MM.1S (cell line): ENCODE results near the gene RASGRF2.

Experiments
- DNase-seq: peaks from one replicate; pipeline ENCODE4 v3.0.0-alpha.2; 2015
- H2AFZ ChIP-seq: fragments of 300-600 bp; sonication (generic); 2 replicates; pipeline ENCODE4 v1.6.0; 2016; ENCODE audit warnings: antibody characterized with exemption, low read length
- H3F3A ChIP-seq: fragments of 300-600 bp; sonication (generic); 2 replicates; pipeline ENCODE4 v1.6.1; 2016; ENCODE audit warnings: mild to moderate bottlenecking, antibody characterized with exemption, low read length, moderate library complexity, mixed read lengths; ENCODE audit not compliant: insufficient read depth
- H3K27ac ChIP-seq: fragments of 300-600 bp; sonication (generic); 2 replicates; pipeline ENCODE4 v1.5.1; 2016; ENCODE audit warnings: mild to moderate bottlenecking, low read length
- H3K27me3 ChIP-seq: fragments of 300-600 bp; sonication (generic); replicated peaks from 2 replicates; pipeline ENCODE4 v1.6.0; 2016; ENCODE audit warnings: low read length; ENCODE audit not compliant: insufficient read depth
- H3K36me3 ChIP-seq: fragments of 300-600 bp; sonication (generic); replicated peaks from 2 replicates; pipeline ENCODE4 v1.6.1; 2016; ENCODE audit warnings: mild to moderate bottlenecking, low read length, mixed read lengths; ENCODE audit not compliant: insufficient read depth
- H3K4me1 ChIP-seq: fragments of 300-600 bp; sonication (generic); 2 replicates; pipeline ENCODE4 v1.6.1; 2016; ENCODE audit warnings: low read length, mixed read lengths
- H3K4me2 ChIP-seq: fragments of 300-600 bp; sonication (generic); 2 replicates; pipeline ENCODE4 v1.6.0; 2016; ENCODE audit warnings: low read depth, low read length
- H3K4me3 ChIP-seq: fragments of 300-600 bp; sonication (generic); 2 replicates; pipeline ENCODE4 v1.5.1; 2016; ENCODE audit warnings: low read length, mixed read lengths
- H3K79me2 ChIP-seq: fragments of 300-600 bp; sonication (generic); 2 replicates; pipeline ENCODE4 v1.6.1; 2016; ENCODE audit warnings: mixed run types, low read length, mixed read lengths
- H3K9ac ChIP-seq: fragments of 300-600 bp; sonication (generic); 2 replicates; pipeline ENCODE4 v1.6.1; 2016; ENCODE audit warnings: low read length, mixed read lengths
- H3K9me2 ChIP-seq: fragments of 300-600 bp; sonication (generic); replicated peaks from 2 replicates; pipeline ENCODE4 v1.6.1; 2016; ENCODE audit warnings: mild to moderate bottlenecking, low read length, mixed read lengths; ENCODE audit not compliant: insufficient read depth
- H3K9me3 ChIP-seq: fragments of 300-600 bp; sonication (generic); replicated peaks from 2 replicates; pipeline ENCODE4 v1.6.1; 2016; ENCODE audit warnings: mild to moderate bottlenecking, low read length, mixed read lengths; ENCODE audit not compliant: insufficient read depth
- H4K20me1 ChIP-seq: fragments of 300-600 bp; sonication (generic); 2 replicates; pipeline ENCODE4 v1.6.1; 2016; ENCODE audit warnings: mild to moderate bottlenecking, low read length, moderate library complexity, mixed read lengths; ENCODE audit not compliant: insufficient read depth
- CTCF ChIP-seq: fragments of 300-600 bp; sonication (generic); IDR thresholded peaks from 2 replicates; pipeline ENCODE4 v1.5.1; 2016; ENCODE audit warnings: antibody characterized with exemption, low read length, mixed read lengths
- EZH2 ChIP-seq: fragments of 300-600 bp; sonication (generic); optimal IDR thresholded peaks from 2 replicates; pipeline ENCODE3; 2017; ENCODE audit warnings: low read depth, mild to moderate bottlenecking, antibody characterized with exemption, low read length, mixed read lengths
- EZH2phosphoT487 ChIP-seq: fragments of 300-600 bp; sonication (generic); IDR thresholded peaks from 2 replicates; pipeline ENCODE4 v1.6.1; 2018; ENCODE audit warnings: antibody characterized with exemption, low read length

The RASGRF2 gene

GRCh38 chr5:81235287-81236072 is 275.3 kb downstream of the RASGRF2 start:
- H3K9me3 ChIP-seq = no peaks in the 10 kb centered on the region
- H3K27me3 ChIP-seq = no peaks in the 10 kb centered on the region
- no peak for DNase-seq
- no peaks in the 10 kb centered on the region for H4K20me1 ChIP-seq
- no peak for TF ChIP-seq EZH2
- TF ChIP-seq EZH2phosphoT487 = no peak
- no peak for TF ChIP-seq CTCF
- no peak overlapping the region for H3K4me2 ChIP-seq
- no peaks in the 10 kb centered on the region for H3K36me3 ChIP-seq
- no peaks in the 10 kb centered on the region for H3F3A ChIP-seq
- H3K9me2 ChIP-seq = no peaks in the 10 kb centered on the region
- H3K4me1 ChIP-seq = no peaks in the 10 kb centered on the region
- no peaks in the 10 kb centered on the region for H3K79me2 ChIP-seq
- H3K9ac ChIP-seq = no peak overlapping the region
- no peak overlapping the region for H3K4me3 ChIP-seq
- H3K27ac ChIP-seq = no peak overlapping the region
- H2AFZ ChIP-seq = no peak overlapping the region

- no peak overlapping the region for H3K9ac ChIP-seq
- H3K9me2 ChIP-seq = no peaks in the 10 kb centered on the region
- no peaks in the 10 kb centered on the region for H3K27me3 ChIP-seq
- no peaks in the 10 kb centered on the region for H3K4me1 ChIP-seq
- H3F3A ChIP-seq = no peaks in the 10 kb centered on the region
- H3K79me2 ChIP-seq = no peaks in the 10 kb centered on the region
- no peak for DNase-seq
- no peak overlapping the region for H2AFZ ChIP-seq
- H3K4me2 ChIP-seq = no peak overlapping the region
- no peak overlapping the region for H3K27ac ChIP-seq
- H3K4me3 ChIP-seq = no peak overlapping the region
- H4K20me1 ChIP-seq = no peaks in the 10 kb centered on the region
- TF ChIP-seq EZH2phosphoT487 = no peak
- no peak for TF ChIP-seq EZH2
- no peak for TF ChIP-seq CTCF
- no peaks in the 10 kb centered on the region for H3K36me3 ChIP-seq
- no peaks in the 10 kb centered on the region for H3K9me3 ChIP-seq
These were observed 278.3 kb downstream of the RASGRF2 start for GRCh38 chr5:81238460-81238859.

GRCh38 chr5:81239613-81240012 is 279.4 kb downstream of the RASGRF2 start:
- Histone ChIP-seq H3K4me2 (no peak overlapping the region), H3K9me3 (no peaks in the 10 kb centered on the region), H3K4me1 (no peaks in the 10 kb centered on the region), H2AFZ (no peak overlapping the region), H3F3A (no peaks in the 10 kb centered on the region), H3K9ac (no peak overlapping the region), H3K4me3 (no peak overlapping the region), H3K36me3 (no peaks in the 10 kb centered on the region), H3K27me3 (no peaks in the 10 kb centered on the region), H4K20me1 (no peaks in the 10 kb centered on the region), H3K9me2 (no peaks in the 10 kb centered on the region), H3K79me2 (no peaks in the 10 kb centered on the region), H3K27ac (no peak overlapping the region)
- DNase-seq = no peak
- TF ChIP-seq EZH2phosphoT487 (no peak), EZH2 (no peak), CTCF (no peak)
